Measurements from ENCODE around the gene CD82. TPM values are rescaled to one million over a fixed set of nuclear protein-coding genes. Genes with fewer than 3 reads are reported as not detected.

The CD82 gene
- total and polyA plus RNA-seq, 4 experiments from 2014 or later: 130 to 260 (median 191) TPM

GRCh38 chr11:44575288-44575672, 9.8 kb downstream of the CD82 start:
- peak overlapping the region in 6 of 7 donors; percentile 87 to 96 (median 90) for H3K27ac Mint-ChIP-seq
- POLR2A ChIA-PET (ENCODE audit: partially characterized antibody): interaction anchor here (1.4 to 13.8 kb wide), 6 partner anchors 8 to 37 kb away, joined by 8 to 287 read pairs (median 16); partner anchors contain the start of gene CD82
- intact Hi-C loops (cut with micrococcal nuclease): no loop called here

GRCh38 chr11:44575962-44576361, 10.5 kb downstream of the CD82 start:
- peaks cover 68 to 99% (median 87%) of the 10 kb centered on the region in 4 donors for H3K4me1 Mint-ChIP-seq
- Histone ChIP-seq H3K36me3 (ENCODE audit: insufficient read depth, low read length) (no peaks in the 10 kb centered on the region), H3K4me1 (ENCODE audit: insufficient read depth, low read length) (peaks cover 100% of the 10 kb centered on the region), H3K9me3 (ENCODE audit: control insufficient read depth in 1 of 2, low read length in 2 of 2) (no peaks in the 10 kb centered on the region), H3K4me3 (ENCODE audit: low read length in 2 of 2) (no peak overlapping the region), H3K27me3 (ENCODE audit: insufficient read depth, low read length) (no peaks in the 10 kb centered on the region), H3K27ac (ENCODE audit: low read depth, low read length) (no peak overlapping the region)
- intact Hi-C loops (cut with micrococcal nuclease): no loop called here
- H3K27me3 Mint-ChIP-seq: no peaks in the 10 kb centered on the region
- H3K4me3 Mint-ChIP-seq: peak overlapping the region in 7 of 8 donors; percentile 17 to 86 (median 49)
- DNase-seq: no peak
- H3K27ac Mint-ChIP-seq: peak overlapping the region in 6 of 7 donors; percentile 16 to 96 (median 71)
- no peaks in the 10 kb centered on the region for H3K9me3 Mint-ChIP-seq
- peaks cover 14 to 29% of the 10 kb centered on the region in 2 donors for H3K36me3 Mint-ChIP-seq
- POLR2A ChIA-PET (ENCODE audit: partially characterized antibody): interaction anchor here (2.9 to 4.7 kb wide), 3 partner anchors 10 to 21 kb away, joined by 19 to 30 read pairs (median 20); partner anchors contain the start of gene CD82
- CTCF ChIA-PET (ENCODE audit: partially characterized antibody): interaction anchor here (1.1 to 3.5 kb wide), 2 partner anchors 36 to 41 kb away, joined by 4 to 16 read pairs; no protein-coding TSS in a partner anchor

More at GRCh38 chr11:44575288-44575672, 9.8 kb downstream of the CD82 start:
- Mint-ChIP-seq H3K4me3 (peak overlapping the region; percentile 71 to 87 (median 81)), H3K27me3 (no peaks in the 10 kb centered on the region), H3K4me1 (peaks cover 74 to 99% (median 89%) of the 10 kb centered on the region in 4 donors), H3K9me3 (no peaks in the 10 kb centered on the region), H3K36me3 (peaks cover 14 to 30% of the 10 kb centered on the region in 2 donors)
- H3K4me1 ChIP-seq (ENCODE audit: insufficient read depth, low read length): peaks cover 100% of the 10 kb centered on the region
- no peaks in the 10 kb centered on the region for H3K36me3 ChIP-seq (ENCODE audit: insufficient read depth, low read length)
- no peaks in the 10 kb centered on the region for H3K27me3 ChIP-seq (ENCODE audit: insufficient read depth, low read length)
- no peak for DNase-seq
- H3K27ac ChIP-seq (ENCODE audit: low read depth, low read length): peak overlapping the region; percentile 52
- CTCF ChIA-PET (ENCODE audit: partially characterized antibody): interaction anchor here (1.6 to 12.0 kb wide), 6 partner anchors 8 to 42 kb away, joined by 5 to 96 read pairs (median 12); partner anchors contain the start of gene CD82
- no peaks in the 10 kb centered on the region for H3K9me3 ChIP-seq (ENCODE audit: control insufficient read depth in 1 of 2, low read length in 2 of 2)
- H3K4me3 ChIP-seq (ENCODE audit: low read length in 2 of 2): peak overlapping the region in 1 of 2 donors; percentile 21

GRCh38 chr11:44576656-44577055, 11.2 kb downstream of the CD82 start:
- Histone ChIP-seq H3K36me3 (ENCODE audit: insufficient read depth, low read length) (no peaks in the 10 kb centered on the region), H3K4me1 (ENCODE audit: insufficient read depth, low read length) (peaks cover 100% of the 10 kb centered on the region), H3K9me3 (ENCODE audit: control insufficient read depth in 1 of 2, low read length in 2 of 2) (no peaks in the 10 kb centered on the region), H3K4me3 (ENCODE audit: low read length in 2 of 2) (no peak overlapping the region), H3K27me3 (ENCODE audit: insufficient read depth, low read length) (no peaks in the 10 kb centered on the region), H3K27ac (ENCODE audit: low read depth, low read length) (peak overlapping the region; percentile 3)
- intact Hi-C loops (cut with micrococcal nuclease): no loop called here
- ChIA-PET CTCF (ENCODE audit: partially characterized antibody) (interaction anchor here (1.1 to 3.5 kb wide), 3 partner anchors 17 to 41 kb away, joined by 4 to 16 read pairs (median 5); no protein-coding TSS in a partner anchor), POLR2A (ENCODE audit: partially characterized antibody) (interaction anchor here (3.3 to 4.7 kb wide), 3 partner anchors 11 to 35 kb away, joined by 12 to 30 read pairs (median 19); partner anchors contain the start of gene CD82)
- no peaks in the 10 kb centered on the region for H3K9me3 Mint-ChIP-seq
- H3K4me3 Mint-ChIP-seq: peak overlapping the region in 1 of 8 donors; percentile 33
- H3K36me3 Mint-ChIP-seq: peaks cover 14 to 27% of the 10 kb centered on the region in 2 donors
- DNase-seq: no peak
- peak overlapping the region in 4 of 7 donors; percentile 23 to 96 (median 63) for H3K27ac Mint-ChIP-seq
- no peaks in the 10 kb centered on the region for H3K27me3 Mint-ChIP-seq
- peaks cover 62 to 99% (median 83%) of the 10 kb centered on the region in 4 donors for H3K4me1 Mint-ChIP-seq

GRCh38 chr11:44577231-44577830, 11.9 kb downstream of the CD82 start:
- H3K36me3 ChIP-seq (ENCODE audit: insufficient read depth, low read length): peaks cover 2% of the 10 kb centered on the region

GRCh38 chr11:44578279-44578678, 12.8 kb downstream of the CD82 start:
- Mint-ChIP-seq H3K9me3 (no peaks in the 10 kb centered on the region), H3K36me3 (peaks cover 23 to 32% of the 10 kb centered on the region in 2 donors), H3K27ac (peak overlapping the region; percentile 50 to 90 (median 82)), H3K4me1 (peaks cover 53 to 99% (median 79%) of the 10 kb centered on the region in 4 donors), H3K4me3 (peak overlapping the region in 4 of 8 donors; percentile 10 to 70 (median 62)), H3K27me3 (no peaks in the 10 kb centered on the region)
- peaks cover 100% of the 10 kb centered on the region for H3K4me1 ChIP-seq (ENCODE audit: insufficient read depth, low read length)
- no peak overlapping the region for H3K4me3 ChIP-seq (ENCODE audit: low read length in 2 of 2)
- no peaks in the 10 kb centered on the region for H3K9me3 ChIP-seq (ENCODE audit: control insufficient read depth in 1 of 2, low read length in 2 of 2)
- intact Hi-C loops (cut with micrococcal nuclease): no loop called here
- DNase-seq: no peak
- CTCF ChIA-PET (ENCODE audit: partially characterized antibody): interaction anchor here (0.8 to 3.5 kb wide), 5 partner anchors 11 to 39 kb away, joined by 3 to 16 read pairs (median 3); no protein-coding TSS in a partner anchor
- H3K27me3 ChIP-seq (ENCODE audit: insufficient read depth, low read length): no peaks in the 10 kb centered on the region
- peaks cover 10% of the 10 kb centered on the region for H3K36me3 ChIP-seq (ENCODE audit: insufficient read depth, low read length)
- POLR2A ChIA-PET (ENCODE audit: partially characterized antibody): interaction anchor here (0.8 to 4.7 kb wide), 7 partner anchors 9 to 33 kb away, joined by 3 to 30 read pairs (median 9); partner anchors contain the start of gene CD82
- peak overlapping the region; percentile 12 for H3K27ac ChIP-seq (ENCODE audit: low read depth, low read length)

More at GRCh38 chr11:44577231-44577830, 11.9 kb downstream of the CD82 start:
- no peaks in the 10 kb centered on the region for H3K9me3 Mint-ChIP-seq
- ChIA-PET CTCF (ENCODE audit: partially characterized antibody) (interaction anchor here (1.0 to 3.5 kb wide), 5 partner anchors 12 to 40 kb away, joined by 3 to 16 read pairs (median 3); no protein-coding TSS in a partner anchor), POLR2A (ENCODE audit: partially characterized antibody) (interaction anchor here (0.7 to 4.7 kb wide), 8 partner anchors 8 to 34 kb away, joined by 3 to 30 read pairs (median 6); partner anchors contain the start of gene CD82)
- peaks cover 18 to 28% of the 10 kb centered on the region in 2 donors for H3K36me3 Mint-ChIP-seq
- no peaks in the 10 kb centered on the region for H3K27me3 Mint-ChIP-seq
- no peak overlapping the region for H3K27ac ChIP-seq (ENCODE audit: low read depth, low read length)
- H3K4me3 ChIP-seq (ENCODE audit: low read length in 2 of 2): no peak overlapping the region
- no peaks in the 10 kb centered on the region for H3K9me3 ChIP-seq (ENCODE audit: control insufficient read depth in 1 of 2, low read length in 2 of 2)
- peak overlapping the region in 6 of 7 donors; percentile 35 to 90 (median 68) for H3K27ac Mint-ChIP-seq
- H3K4me1 ChIP-seq (ENCODE audit: insufficient read depth, low read length): peaks cover 100% of the 10 kb centered on the region
- no peak for DNase-seq
- no peaks in the 10 kb centered on the region for H3K27me3 ChIP-seq (ENCODE audit: insufficient read depth, low read length)
- H3K4me3 Mint-ChIP-seq: peak overlapping the region in 7 of 8 donors; percentile 47 to 78 (median 58)
- intact Hi-C loops (cut with micrococcal nuclease): no loop called here
- peaks cover 59 to 99% (median 82%) of the 10 kb centered on the region in 4 donors for H3K4me1 Mint-ChIP-seq

- Mint-ChIP-seq H3K27ac (peak overlapping the region in 4 of 7 donors; percentile 30 to 57 (median 57)), H3K4me3 (peak overlapping the region in 1 of 8 donors; percentile 16), H3K9me3 (no peaks in the 10 kb centered on the region), H3K4me1 (peaks cover 49 to 99% (median 76%) of the 10 kb centered on the region in 4 donors), H3K27me3 (no peaks in the 10 kb centered on the region), H3K36me3 (peaks cover 23 to 35% of the 10 kb centered on the region in 2 donors)
- Histone ChIP-seq H3K4me3 (ENCODE audit: low read length in 2 of 2) (no peak overlapping the region), H3K9me3 (ENCODE audit: control insufficient read depth in 1 of 2, low read length in 2 of 2) (no peaks in the 10 kb centered on the region), H3K4me1 (ENCODE audit: insufficient read depth, low read length) (peaks cover 99% of the 10 kb centered on the region), H3K27ac (ENCODE audit: low read depth, low read length) (no peak overlapping the region), H3K36me3 (ENCODE audit: insufficient read depth, low read length) (peaks cover 10% of the 10 kb centered on the region), H3K27me3 (ENCODE audit: insufficient read depth, low read length) (no peaks in the 10 kb centered on the region)
- intact Hi-C loops (cut with micrococcal nuclease): no loop called here
- POLR2A ChIA-PET (ENCODE audit: partially characterized antibody): interaction anchor here (3.3 to 4.7 kb wide), 3 partner anchors 14 to 32 kb away, joined by 12 to 30 read pairs (median 19); partner anchors contain the start of gene CD82
- CTCF ChIA-PET (ENCODE audit: partially characterized antibody): interaction anchor here (0.8 to 3.5 kb wide), 2 partner anchors 16 to 38 kb away, joined by 3 to 16 read pairs; no protein-coding TSS in a partner anchor
- DNase-seq: peak in 1 of 5 donors; percentile 17
These were observed 13.9 kb downstream of the CD82 start for GRCh38 chr11:44579302-44579761.

Data from CD4-positive, alpha-beta memory T cell (primary cell).